Right lobe of liver (tissue), 6 donors: ENCODE measurements around the gene SCN8A. TPM values are rescaled to one million over a fixed set of nuclear protein-coding genes. Genes with fewer than 3 reads are reported as not detected.

Source experiments
- ATAC-seq, 4 donors: fragments of 200-7000 bp; cut with Tn5 transposase; one replicate each; pipeline ENCODE4 v1.9.1; 2020; ENCODE audit warnings: mild to moderate bottlenecking in 4 of 4, moderate library complexity in 4 of 4
- DNase-seq, 3 donors: peaks; one replicate each; pipeline ENCODE4 v3.0.0-alpha.2; 2020
- H3K27ac ChIP-seq, 3 donors: fragments of 200-600 bp; one replicate each; pipeline ENCODE4 v1.8.0; 2022
- H3K27me3 ChIP-seq, 2 donors: fragments of 200-600 bp; one replicate each; pipeline ENCODE4 v1.8.0; 2022
- H3K36me3 ChIP-seq, 4 donors: fragments of 200-600 bp; sonication (generic) in 1 of 4; one replicate each; pipeline versions ENCODE4 v1.5.1 to v1.8.0; 2017 to 2022; ENCODE audit warnings: control low read depth in 1 of 4
- H3K4me1 ChIP-seq, 4 donors: fragments of 200-600 bp; sonication (generic) in 1 of 4; one replicate each; pipeline versions ENCODE4 v1.5.1 to v1.8.0; 2017 to 2022; ENCODE audit warnings: control low read depth in 1 of 4
- H3K4me3 ChIP-seq, 3 donors: fragments of 200-600 bp; one replicate each; pipeline ENCODE4 v1.8.0; 2022
- H3K9me3 ChIP-seq, 4 donors: fragments of 200-600 bp; sonication (generic) in 1 of 4; one replicate each; pipeline versions ENCODE4 v1.5.1 to v1.8.0; 2017 to 2022; ENCODE audit warnings: control low read depth in 1 of 4
- CTCF ChIP-seq, 4 donors: fragments of 200-600 bp in 3 of 4; fragments of 450-650 bp in 1 of 4; IDR thresholded peaks; one replicate each; pipeline versions ENCODE4 v1.5.1 to v1.8.0; 2016 to 2022; ENCODE audit warnings: antibody characterized with exemption in 4 of 4, mild to moderate bottlenecking in 2 of 4
- POLR2A ChIP-seq: fragments of 450-650 bp; IDR thresholded peaks from one replicate; pipeline ENCODE4 v1.6.1; 2017; ENCODE audit warnings: antibody characterized with exemption, mild to moderate bottlenecking
- WGBS: methylation state at CpG from one replicate; pipeline ENCODE4 v1.1.6; 2018; ENCODE audit warnings: low coverage, low lambda C conversion rate; ENCODE audit not compliant: insufficient coverage; ENCODE audit errors: missing lambda C conversion rate; 5-methylcytosine and 5-hydroxymethylcytosine counted together
- intact Hi-C, 2 donors: fragments of 100-400 bp; cut with DNase I; formaldehyde crosslinking; loops; one replicate each; pipeline versions ENCODE4 v1.11.2 to v1.14.1; 2022
- total RNA-seq, 6 experiments: library from RNA; depleted of rRNA in 2 of 6; stranded (reverse); fragments of >200 nt in 2 of 6; fragmentation: NEBNext Ultra II Directional in 3 of 6; extraction: Animal tissue kit (Norgen Biotek cat#: 25700) in 3 of 6; gene quantifications; one replicate each; pipeline versions ENCODE4 v1.1.0 to v1.2.4, GENCODE V29; 2016 to 2023
- donor health status: DM: no; HTN: yes; CAD: no.
- donor health status: DM: no; HTN: no; CAD: no.
- donor health status: DM: no; HTN: no; CAD: no.
- donor health status: DM: no; HTN: yes; CAD: no.
- donor health status: DM: no; HTN: yes; CAD: no.

SCN8A gene
- total RNA-seq, 6 experiments from 2014 or later = 1.7 to 5.6 (median 3.7) TPM

- TF ChIP-seq POLR2A (no peak), CTCF (IDR thresholded peaks at IDR 0.05) (no peak)
- Histone ChIP-seq H3K27me3 (peaks cover 0 to 10% of the 10 kb centered on the region in 2 donors), H3K9me3 (no peaks in the 10 kb centered on the region), H3K36me3 (no peaks in the 10 kb centered on the region), H3K4me3 (no peak overlapping the region), H3K27ac (no peak overlapping the region), H3K4me1 (peaks cover 0 to 11% (median 5%) of the 10 kb centered on the region in 4 donors)
- DNase-seq = no peak
- intact Hi-C loops = no loop called here
- 100% methylated on average over 1 of the region's 4 CpGs for WGBS
- no peak for ATAC-seq
Observed at GRCh38 chr12:51850965-51851299, 259.9 kb downstream of the SCN8A start.

- no peak for DNase-seq
- TF ChIP-seq CTCF (IDR thresholded peaks at IDR 0.05) (no peak), POLR2A (no peak)
- Histone ChIP-seq H3K27ac (no peak overlapping the region), H3K4me1 (peaks cover 0 to 11% (median 5%) of the 10 kb centered on the region in 4 donors), H3K27me3 (peaks cover 0 to 10% of the 10 kb centered on the region in 2 donors), H3K9me3 (no peaks in the 10 kb centered on the region), H3K36me3 (no peaks in the 10 kb centered on the region), H3K4me3 (no peak overlapping the region)
- WGBS = 51% methylated on average over 7 of the region's 8 CpGs
- no peak for ATAC-seq
- intact Hi-C loops = no loop called here
Observed at GRCh38 chr12:51851413-51852124, 260.5 kb downstream of the SCN8A start.

- peaks cover 0 to 4% of the 10 kb centered on the region in 2 donors for H3K27me3 ChIP-seq
- no peak for ATAC-seq
- WGBS = 87% methylated on average over 5 of the region's 5 CpGs
- no peak for DNase-seq
- H3K4me3 ChIP-seq = no peak overlapping the region
- H3K36me3 ChIP-seq = no peaks in the 10 kb centered on the region
- TF ChIP-seq POLR2A (no peak), CTCF (IDR thresholded peaks at IDR 0.05) (no peak)
- H3K4me1 ChIP-seq = peaks cover 0 to 6% (median 1%) of the 10 kb centered on the region in 4 donors
- no peak overlapping the region for H3K27ac ChIP-seq
- intact Hi-C loops = no loop called here
- H3K9me3 ChIP-seq = no peaks in the 10 kb centered on the region
Observed at GRCh38 chr12:51852404-51853137, 261.5 kb downstream of the SCN8A start.

- Histone ChIP-seq H3K9me3 (no peaks in the 10 kb centered on the region), H3K4me1 (no peaks in the 10 kb centered on the region), H3K36me3 (no peaks in the 10 kb centered on the region), H3K27ac (no peak overlapping the region), H3K4me3 (no peak overlapping the region), H3K27me3 (no peaks in the 10 kb centered on the region)
- WGBS = 45% methylated on average over 9 of the region's 21 CpGs
- intact Hi-C loops = no loop called here
- TF ChIP-seq POLR2A = no peak
- no peak for TF ChIP-seq CTCF (IDR thresholded peaks at IDR 0.05)
- no peak for DNase-seq
- ATAC-seq = peak; percentile 37 to 71 (median 65)
Observed at GRCh38 chr12:51855586-51856428, 264.8 kb downstream of the SCN8A start.
